Gastrocnemius medialis (tissue), 4 donors: ENCODE measurements around the gene CHML. TPM values are rescaled to one million over a fixed set of nuclear protein-coding genes. Genes with fewer than 3 reads are reported as not detected.

Experiments used
- ATAC-seq, 2 donors: fragments of 150-250 bp; one replicate each; pipeline ENCODE4 v1.9.1; 2016
- DNase-seq, 2 donors: peaks; one replicate each; pipeline ENCODE4 v3.0.0-alpha.2; 2019
- H3K27ac ChIP-seq, 4 donors: fragments of 200-600 bp; sonication (generic); 1 replicate in 1 of 4; 2 replicates in 3 of 4; pipeline ENCODE4 v1.5.1; 2016 to 2018; ENCODE audit warnings: mild to moderate bottlenecking in 2 of 4, moderate library complexity in 1 of 4
- H3K27me3 ChIP-seq, 3 donors: fragments of 200-600 bp; sonication (generic) in 2 of 3; 1 replicate in 1 of 3; 2 replicates in 2 of 3; pipeline versions ENCODE4 v1.5.1 to v1.6.0; 2016 to 2019; ENCODE audit warnings: mild to moderate bottlenecking in 1 of 3, moderate library complexity in 1 of 3
- H3K36me3 ChIP-seq, 2 donors: fragments of 200-600 bp; sonication (generic) in 1 of 2; one replicate each; pipeline ENCODE4 v1.5.1; 2017 to 2018
- H3K4me1 ChIP-seq, 2 donors: fragments of 200-600 bp; sonication (generic) in 1 of 2; one replicate each; pipeline ENCODE4 v1.5.1; 2016 to 2017; ENCODE audit warnings: mild to moderate bottlenecking in 2 of 2
- H3K4me3 ChIP-seq, 4 donors: fragments of 200-600 bp; sonication (generic) in 3 of 4; 1 replicate in 1 of 4; 2 replicates in 3 of 4; pipeline ENCODE4 v1.5.1; 2016 to 2019; ENCODE audit warnings: mild to moderate bottlenecking in 2 of 4
- H3K9me3 ChIP-seq, 3 donors: fragments of 200-600 bp; sonication (generic) in 2 of 3; 1 replicate in 1 of 3; 2 replicates in 2 of 3; pipeline ENCODE4 v1.5.1; 2016 to 2019
- POLR2A ChIP-seq, 2 donors: fragments of 450-650 bp; IDR thresholded peaks; one replicate each; pipeline ENCODE4 v1.6.1; 2017; ENCODE audit warnings: antibody characterized with exemption in 2 of 2, mild to moderate bottlenecking in 2 of 2, moderate library complexity in 2 of 2
- in situ Hi-C, 4 donors: fragments of 200-750 bp; cut with MboI; loops; one replicate each; pipeline versions ENCODE4 v1.15.0 to v1.8.0; 2017; ENCODE audit warnings: low sequenced_read_pairs in 4 of 4
- intact Hi-C: fragments of 100-400 bp; cut with DNase I; formaldehyde crosslinking; loops from one replicate; pipeline ENCODE4 v1.15.1; 2023; ENCODE audit warnings: low total_unique reads
- total RNA-seq, 4 donors: library from RNA; depleted of rRNA; stranded (reverse); fragments of >200 nt; gene quantifications; one replicate each; pipeline versions ENCODE4 v1.1.0 to v1.2.3, GENCODE V29; 2016
- TF ChIP-seq, protein P1 (sequence below), 5 experiments: fragments of 450-650 bp in 3 of 5; fragments of 200-600 bp in 2 of 5; sonication (generic) in 2 of 5; IDR thresholded peaks in 4 of 5; conservative IDR thresholded peaks in 1 of 5; 1 replicate in 4 of 5; 2 replicates in 1 of 5; pipeline ENCODE4 v1.5.1; 2016 to 2019; ENCODE audit warnings: antibody characterized with exemption in 5 of 5, mild to moderate bottlenecking in 3 of 5, moderate library complexity in 3 of 5

CHML gene
- total RNA-seq, 4 donors from 2014 or later: 3.2 to 6.5 (median 4.8) TPM

DNA sequence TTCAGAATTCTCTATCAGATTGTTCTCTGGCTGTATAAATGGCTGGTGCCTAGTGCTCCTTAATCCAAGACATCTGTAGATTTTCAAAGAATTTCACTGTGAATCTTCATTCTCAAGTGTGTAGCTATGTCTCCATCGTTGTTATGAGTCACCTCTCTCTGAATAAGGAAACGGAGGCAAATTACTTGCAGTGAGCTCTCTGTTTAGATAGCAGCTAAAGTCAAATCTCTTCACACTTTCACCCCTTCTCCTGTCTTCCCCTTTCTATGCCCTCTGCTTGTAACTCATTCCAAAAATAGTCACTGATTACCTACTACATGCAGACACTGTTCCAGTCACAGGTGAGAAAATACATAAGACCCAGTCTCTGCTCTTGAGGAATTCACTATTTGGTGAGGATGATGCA is 39.7 kb downstream of the CHML start:
- in situ Hi-C loops: loop anchor here in 3 of 4 donors (25.0 kb wide), 2 partner anchors 237 to 412 kb away; partner anchors contain the start of gene EXO1 (in 2 of the 3)

DNA sequence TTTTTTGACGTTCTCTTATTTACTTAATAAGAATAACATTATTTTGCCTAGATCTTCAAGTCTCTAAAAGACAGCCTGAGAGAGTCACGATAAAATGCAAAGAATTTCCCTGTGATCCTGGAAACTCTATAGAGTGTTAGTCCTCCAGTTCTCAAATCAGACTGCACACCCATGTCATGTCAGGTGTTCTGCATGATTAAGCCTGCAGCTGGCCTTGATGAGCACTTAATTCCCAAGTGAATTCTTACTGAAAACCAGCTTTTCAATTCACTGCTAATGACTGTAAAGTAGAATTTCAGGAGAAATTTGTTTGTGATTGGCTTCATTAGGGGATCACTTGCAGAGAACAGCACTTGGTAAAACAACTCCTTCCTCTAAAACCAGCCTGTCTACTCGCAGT is 41.9 kb downstream of the CHML start:
- intact Hi-C loops: no loop called here
- Histone ChIP-seq H3K9me3 (no peaks in the 10 kb centered on the region), H3K27me3 (no peaks in the 10 kb centered on the region)

More for the DNA sequence above, 39.7 kb downstream of the CHML start:
- H3K4me3 ChIP-seq: no peak overlapping the region
- no peaks in the 10 kb centered on the region for H3K27me3 ChIP-seq
- H3K9me3 ChIP-seq: no peaks in the 10 kb centered on the region
- intact Hi-C loops: no loop called here
- no peaks in the 10 kb centered on the region for H3K36me3 ChIP-seq
- H3K27ac ChIP-seq: no peak overlapping the region
- DNase-seq (no peak), ATAC-seq (no peak)
- no peaks in the 10 kb centered on the region for H3K4me1 ChIP-seq
- TF ChIP-seq POLR2A (IDR thresholded peaks at IDR 0.05): no peak
- TF ChIP-seq, protein P1, sequence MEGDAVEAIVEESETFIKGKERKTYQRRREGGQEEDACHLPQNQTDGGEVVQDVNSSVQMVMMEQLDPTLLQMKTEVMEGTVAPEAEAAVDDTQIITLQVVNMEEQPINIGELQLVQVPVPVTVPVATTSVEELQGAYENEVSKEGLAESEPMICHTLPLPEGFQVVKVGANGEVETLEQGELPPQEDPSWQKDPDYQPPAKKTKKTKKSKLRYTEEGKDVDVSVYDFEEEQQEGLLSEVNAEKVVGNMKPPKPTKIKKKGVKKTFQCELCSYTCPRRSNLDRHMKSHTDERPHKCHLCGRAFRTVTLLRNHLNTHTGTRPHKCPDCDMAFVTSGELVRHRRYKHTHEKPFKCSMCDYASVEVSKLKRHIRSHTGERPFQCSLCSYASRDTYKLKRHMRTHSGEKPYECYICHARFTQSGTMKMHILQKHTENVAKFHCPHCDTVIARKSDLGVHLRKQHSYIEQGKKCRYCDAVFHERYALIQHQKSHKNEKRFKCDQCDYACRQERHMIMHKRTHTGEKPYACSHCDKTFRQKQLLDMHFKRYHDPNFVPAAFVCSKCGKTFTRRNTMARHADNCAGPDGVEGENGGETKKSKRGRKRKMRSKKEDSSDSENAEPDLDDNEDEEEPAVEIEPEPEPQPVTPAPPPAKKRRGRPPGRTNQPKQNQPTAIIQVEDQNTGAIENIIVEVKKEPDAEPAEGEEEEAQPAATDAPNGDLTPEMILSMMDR (IDR thresholded peaks at IDR 0.05 in 4 of 5, conservative IDR thresholded peaks at IDR 0.05 in 1 of 5): no peak

DNA sequence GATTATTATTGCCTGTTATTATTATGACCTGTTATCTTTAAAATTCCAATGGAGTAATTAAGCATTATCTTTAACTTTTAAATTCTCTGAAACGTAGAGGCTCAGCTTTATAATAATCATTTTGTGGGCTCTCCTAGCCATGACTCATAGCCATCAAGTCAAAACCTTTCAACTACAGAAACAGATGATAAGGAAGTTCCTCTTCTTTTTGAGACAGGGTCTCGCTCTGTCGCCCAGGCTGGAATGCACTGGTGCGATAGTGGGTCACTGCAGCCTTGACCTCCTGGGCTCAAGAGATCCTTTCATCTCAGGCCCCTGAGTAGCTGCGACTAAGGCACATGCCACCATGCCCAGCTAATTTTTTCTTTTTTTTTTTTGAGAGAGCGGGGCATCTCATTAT is 43.5 kb downstream of the CHML start:
- Histone ChIP-seq H3K9me3 (no peaks in the 10 kb centered on the region), H3K27ac (no peak overlapping the region), H3K36me3 (no peaks in the 10 kb centered on the region), H3K4me3 (no peak overlapping the region), H3K27me3 (no peaks in the 10 kb centered on the region), H3K4me1 (no peaks in the 10 kb centered on the region)
- ATAC-seq (no peak), DNase-seq (no peak)
- in situ Hi-C loops (no loop called here), intact Hi-C loops (no loop called here)
- no peak for TF ChIP-seq POLR2A (IDR thresholded peaks at IDR 0.05)
- TF ChIP-seq, protein P1 (IDR thresholded peaks at IDR 0.05 in 4 of 5, conservative IDR thresholded peaks at IDR 0.05 in 1 of 5): no peak

More for the DNA sequence above, 41.9 kb downstream of the CHML start:
- H3K36me3 ChIP-seq: no peaks in the 10 kb centered on the region
- in situ Hi-C loops: no loop called here
- no peak for DNase-seq
- no peaks in the 10 kb centered on the region for H3K4me1 ChIP-seq
- no peak for ATAC-seq
- no peak overlapping the region for H3K4me3 ChIP-seq
- H3K27ac ChIP-seq: no peak overlapping the region
- TF ChIP-seq, protein P1 (IDR thresholded peaks at IDR 0.05 in 4 of 5, conservative IDR thresholded peaks at IDR 0.05 in 1 of 5): no peak
- TF ChIP-seq POLR2A (IDR thresholded peaks at IDR 0.05): no peak

DNA sequence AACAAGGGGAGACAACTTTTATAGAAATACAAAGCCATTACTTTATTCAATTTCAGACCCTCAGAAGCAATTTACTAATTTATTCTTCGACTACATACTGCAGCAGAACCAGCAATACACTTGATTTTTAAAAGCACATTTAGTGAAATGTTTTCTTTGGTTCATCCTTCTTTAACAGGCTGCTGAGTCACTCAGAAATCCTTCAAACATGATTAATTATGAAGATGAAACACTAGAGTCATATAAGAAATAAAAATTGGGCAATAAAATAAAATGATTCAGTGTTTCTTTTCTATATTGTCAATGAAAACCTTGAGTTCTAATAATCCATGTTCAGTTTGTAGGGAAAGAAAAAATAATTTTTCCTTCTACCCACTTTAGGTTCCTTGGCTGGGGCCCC is 47.0 kb downstream of the CHML start:
- Histone ChIP-seq H3K4me3 (no peak overlapping the region), H3K4me1 (no peaks in the 10 kb centered on the region), H3K36me3 (no peaks in the 10 kb centered on the region), H3K27me3 (no peaks in the 10 kb centered on the region), H3K9me3 (no peaks in the 10 kb centered on the region), H3K27ac (no peak overlapping the region)
- in situ Hi-C loops: no loop called here
- ATAC-seq (no peak), DNase-seq (no peak)
- intact Hi-C loops: no loop called here
- TF ChIP-seq, protein P1 (IDR thresholded peaks at IDR 0.05 in 4 of 5, conservative IDR thresholded peaks at IDR 0.05 in 1 of 5): no peak
- no peak for TF ChIP-seq POLR2A (IDR thresholded peaks at IDR 0.05)
